H7 (cell line): ENCODE data around the gene ASF1B. TPM values are rescaled to one million over a fixed set of nuclear protein-coding genes. Genes with fewer than 3 reads are reported as not detected.

Experiments
- DNase-seq: peaks from one replicate; pipeline ENCODE4 v3.0.0; 2012
- H3K27me3 ChIP-seq: 2 replicates; pipeline ENCODE4 v1.6.0; 2011; ENCODE audit warnings: mild to moderate bottlenecking, low read length; ENCODE audit not compliant: control insufficient read depth, insufficient read depth
- H3K36me3 ChIP-seq: replicated peaks from 2 replicates; pipeline ENCODE4 v1.5.1; 2011; ENCODE audit warnings: low read length; ENCODE audit not compliant: control insufficient read depth, insufficient read depth
- H3K4me3 ChIP-seq: 2 replicates; pipeline ENCODE4 v1.5.1; 2011; ENCODE audit warnings: low read depth, mild to moderate bottlenecking, control low read depth, low read length, moderate library complexity; ENCODE audit not compliant: insufficient read depth
- total RNA-seq: library from RNA; depleted of rRNA; stranded (reverse); fragments of >200 nt; shearing (Covaris generic); gene quantifications from 2 replicates; pipeline ENCODE4 v1.2.3, GENCODE V29; 2014

The ASF1B gene
- total RNA-seq, 1 experiment from 2014 or later: 76.2 TPM

DNA sequence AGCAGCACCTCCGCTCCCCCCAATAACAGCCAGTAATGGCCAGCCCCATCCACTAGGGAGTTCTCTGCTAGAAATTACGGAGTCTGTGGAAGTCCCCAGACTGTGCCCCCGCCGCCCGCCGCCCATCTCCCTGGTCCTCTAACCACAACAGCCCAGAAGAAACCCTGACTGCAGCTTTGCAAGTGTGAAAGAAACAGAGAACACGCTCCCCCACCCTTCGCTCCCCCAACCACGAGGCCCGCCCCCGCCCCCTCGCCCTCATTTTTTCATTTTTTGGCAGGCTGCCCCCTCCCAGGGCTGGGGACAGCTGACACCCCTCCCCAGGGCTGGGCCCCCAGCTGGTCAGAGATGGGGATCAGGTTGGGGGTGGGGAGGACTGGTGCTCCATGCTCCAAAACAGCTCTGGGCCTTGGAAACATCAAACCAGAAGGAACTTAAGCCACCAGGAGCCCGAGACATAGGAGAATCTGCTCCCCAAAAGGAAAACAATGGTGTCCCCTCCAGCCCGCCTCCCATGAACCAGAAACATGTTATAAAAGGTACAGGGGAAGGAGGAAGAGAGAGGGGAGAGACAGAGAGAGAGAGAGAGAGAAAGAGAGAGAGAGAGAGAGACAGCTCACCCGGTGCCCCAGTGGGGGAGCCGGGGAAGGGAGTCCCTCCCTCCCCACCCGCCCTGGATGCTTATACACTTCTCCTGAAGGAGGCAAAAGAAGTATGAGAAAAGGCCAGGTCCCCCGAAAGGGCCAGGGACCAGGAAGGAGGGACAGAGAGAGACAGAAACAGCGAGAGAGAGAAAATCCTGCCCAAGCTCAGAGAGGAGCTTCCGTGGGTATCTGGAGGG lies 29.8 kb upstream of the ASF1B start:
- Histone ChIP-seq H3K36me3 (peaks cover 25% of the 10 kb centered on the region), H3K27me3 (no peaks in the 10 kb centered on the region), H3K4me3 (no peak overlapping the region)
- DNase-seq: peak; percentile 56

DNA sequence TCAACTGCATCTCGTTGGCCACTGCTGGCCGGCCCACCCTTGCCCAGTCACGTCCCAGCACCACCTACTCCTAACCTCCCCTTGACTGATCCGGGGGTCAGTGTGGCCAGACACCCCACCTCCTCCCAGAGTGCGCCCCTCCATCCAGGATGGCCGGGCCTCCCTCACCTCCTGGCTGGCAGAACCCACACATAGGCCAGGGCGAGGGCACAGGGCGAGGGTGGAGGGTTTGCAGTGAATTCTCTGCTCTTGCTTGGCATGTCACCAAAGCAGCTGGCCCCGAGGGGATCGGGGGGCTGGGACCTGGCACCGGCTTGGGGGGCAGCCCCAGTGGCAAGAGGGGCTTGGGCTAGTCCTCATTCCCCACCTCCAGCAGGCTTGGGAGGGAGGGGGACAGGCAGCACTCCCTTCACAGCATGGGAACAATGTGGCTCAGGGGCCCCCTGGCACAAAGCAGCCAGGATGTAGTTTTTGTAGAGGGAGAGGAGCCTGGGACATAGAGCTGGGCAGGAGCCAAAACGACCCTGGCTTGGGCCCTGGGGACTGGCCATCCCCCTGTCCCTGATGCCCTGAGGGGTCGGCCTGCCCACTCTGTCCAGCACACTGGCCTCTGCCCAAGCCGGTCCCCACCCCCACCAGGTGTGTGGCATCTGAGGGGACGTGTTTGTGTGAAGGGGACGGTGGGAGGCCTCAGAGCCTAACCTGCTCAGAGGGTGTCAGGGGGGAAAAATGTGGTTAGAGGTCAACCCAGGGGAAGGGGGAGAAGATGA lies 28.5 kb upstream of the ASF1B start:
- Histone ChIP-seq H3K4me3 (no peak overlapping the region), H3K27me3 (no peaks in the 10 kb centered on the region), H3K36me3 (peaks cover 14% of the 10 kb centered on the region)
- peak; percentile 59 for DNase-seq

DNA sequence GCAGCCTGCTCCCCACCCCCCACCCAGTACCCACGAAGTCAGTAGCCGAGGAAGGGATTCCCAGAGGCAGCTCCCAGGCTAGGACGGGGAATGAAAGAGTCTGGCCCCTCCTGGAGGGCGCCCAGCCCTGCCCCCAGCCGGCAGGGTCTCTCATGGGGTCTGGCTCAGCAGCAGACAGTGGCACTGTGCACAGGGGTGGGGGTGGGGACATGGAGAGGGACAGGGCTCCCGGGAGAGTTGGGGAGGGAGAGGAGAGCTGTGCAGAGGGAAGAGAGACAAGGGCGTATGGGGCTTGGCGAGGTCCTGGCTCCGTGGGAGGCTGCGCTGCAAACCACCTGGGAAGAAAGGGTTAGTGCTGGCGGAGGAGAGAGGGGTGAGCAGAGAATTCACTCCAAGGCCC lies 27.7 kb upstream of the ASF1B start:
- H3K36me3 ChIP-seq: peaks cover 15% of the 10 kb centered on the region
- no peaks in the 10 kb centered on the region for H3K27me3 ChIP-seq
- no peak overlapping the region for H3K4me3 ChIP-seq
- no peak for DNase-seq

DNA sequence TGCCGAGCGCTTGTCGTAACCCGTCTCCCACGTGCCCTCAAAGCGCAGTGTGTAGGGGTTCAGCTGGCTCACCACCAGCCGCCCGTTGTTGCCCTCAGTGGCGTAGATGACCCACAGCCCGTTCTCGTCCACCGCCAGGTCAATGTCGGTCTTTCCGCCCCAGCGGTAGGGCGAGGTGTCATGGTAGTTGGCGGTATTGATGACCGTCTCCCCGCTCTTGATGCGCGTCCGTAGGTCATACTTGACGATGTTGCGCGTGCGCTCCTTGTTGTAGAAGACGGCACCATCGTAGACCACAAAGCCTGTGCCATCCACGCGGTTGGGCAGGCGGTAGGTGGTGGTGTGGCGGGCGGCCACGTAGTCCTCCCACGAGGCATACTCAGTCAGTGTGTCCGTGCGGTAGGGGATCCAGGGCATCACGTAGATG lies 26.5 kb upstream of the ASF1B start:
- H3K36me3 ChIP-seq: peaks cover 20% of the 10 kb centered on the region
- H3K27me3 ChIP-seq: no peaks in the 10 kb centered on the region
- DNase-seq: no peak
- no peak overlapping the region for H3K4me3 ChIP-seq

DNA sequence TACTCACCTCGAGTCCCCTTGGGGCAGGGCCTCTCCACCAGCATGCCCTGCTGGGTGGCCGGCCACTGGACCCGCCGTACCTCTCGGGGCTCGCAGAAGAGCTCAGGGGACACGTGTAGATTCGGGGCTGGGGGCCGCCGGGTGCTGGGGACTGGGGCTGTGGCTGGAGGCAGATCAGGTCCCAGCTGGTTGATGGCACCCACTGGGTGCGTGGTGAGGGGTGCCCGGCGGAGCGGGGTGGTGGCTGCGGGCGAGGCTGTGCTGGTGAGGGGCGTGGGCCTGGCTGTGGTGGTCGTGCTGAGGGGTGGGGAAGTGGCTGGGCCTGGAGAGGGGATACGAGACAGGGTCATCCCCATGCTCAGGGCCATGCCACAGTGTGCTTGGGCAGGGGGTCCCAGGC lies 24.9 kb upstream of the ASF1B start:
- Histone ChIP-seq H3K27me3 (no peaks in the 10 kb centered on the region), H3K36me3 (peaks cover 33% of the 10 kb centered on the region), H3K4me3 (no peak overlapping the region)
- no peak for DNase-seq

DNA sequence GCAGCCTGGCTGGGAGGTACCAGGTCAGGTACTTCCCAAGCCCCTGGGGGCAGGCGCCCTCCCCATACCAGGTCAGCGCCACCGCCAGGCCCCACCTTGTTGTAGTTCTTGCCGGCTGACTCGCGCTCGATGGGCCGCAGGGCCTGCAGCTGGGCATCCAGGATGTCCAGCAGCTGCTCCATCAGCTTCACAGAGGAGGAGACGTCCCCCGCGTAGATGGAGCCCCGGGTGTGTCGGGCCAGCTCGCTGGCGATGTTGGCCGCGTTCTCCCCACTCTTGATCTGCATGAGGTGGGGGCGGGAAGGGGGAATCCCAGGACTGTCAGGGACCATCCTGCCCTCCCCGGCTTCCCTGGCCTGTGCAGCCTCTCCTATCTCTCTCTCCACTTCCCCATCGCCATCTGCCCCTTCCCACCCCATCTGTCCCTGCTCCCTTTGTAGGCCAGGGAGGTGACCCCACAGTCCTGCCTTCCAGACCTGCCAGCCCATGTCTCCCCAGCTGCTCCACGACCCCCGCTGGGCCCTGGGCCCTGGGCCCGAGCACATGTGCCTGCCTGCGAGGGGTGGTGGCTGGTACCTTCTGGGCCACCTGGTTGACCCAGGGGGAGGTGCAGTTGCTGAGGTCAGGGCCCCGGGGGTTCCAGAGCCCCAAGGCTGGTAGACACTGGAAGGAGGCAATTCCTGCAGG lies 23.8 kb upstream of the ASF1B start:
- H3K4me3 ChIP-seq: no peak overlapping the region
- no peaks in the 10 kb centered on the region for H3K27me3 ChIP-seq
- H3K36me3 ChIP-seq: peaks cover 38% of the 10 kb centered on the region
- peak; percentile 57 for DNase-seq

DNA sequence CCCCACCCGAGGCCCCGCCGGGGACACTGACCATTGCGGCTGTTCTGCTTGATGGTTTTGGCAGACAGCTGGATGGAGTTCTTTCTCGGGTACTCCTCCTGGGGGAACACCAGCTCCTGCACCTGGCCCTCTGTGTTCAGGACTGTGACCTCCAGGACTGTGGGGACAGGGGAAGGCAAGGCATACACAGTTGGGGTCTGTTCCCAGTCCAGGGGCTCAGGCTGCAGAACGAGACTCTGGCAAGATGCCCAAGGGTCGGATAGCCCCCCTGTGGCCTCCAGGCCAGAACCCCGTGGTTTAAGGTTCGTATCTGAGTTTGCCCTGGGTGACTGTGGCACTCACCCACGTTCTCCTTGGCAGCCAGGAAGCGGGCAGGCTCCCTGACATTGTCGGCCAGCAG lies 22.7 kb upstream of the ASF1B start:
- H3K27me3 ChIP-seq: no peaks in the 10 kb centered on the region
- peak; percentile 42 for DNase-seq
- no peak overlapping the region for H3K4me3 ChIP-seq
- H3K36me3 ChIP-seq: peaks cover 41% of the 10 kb centered on the region

DNA sequence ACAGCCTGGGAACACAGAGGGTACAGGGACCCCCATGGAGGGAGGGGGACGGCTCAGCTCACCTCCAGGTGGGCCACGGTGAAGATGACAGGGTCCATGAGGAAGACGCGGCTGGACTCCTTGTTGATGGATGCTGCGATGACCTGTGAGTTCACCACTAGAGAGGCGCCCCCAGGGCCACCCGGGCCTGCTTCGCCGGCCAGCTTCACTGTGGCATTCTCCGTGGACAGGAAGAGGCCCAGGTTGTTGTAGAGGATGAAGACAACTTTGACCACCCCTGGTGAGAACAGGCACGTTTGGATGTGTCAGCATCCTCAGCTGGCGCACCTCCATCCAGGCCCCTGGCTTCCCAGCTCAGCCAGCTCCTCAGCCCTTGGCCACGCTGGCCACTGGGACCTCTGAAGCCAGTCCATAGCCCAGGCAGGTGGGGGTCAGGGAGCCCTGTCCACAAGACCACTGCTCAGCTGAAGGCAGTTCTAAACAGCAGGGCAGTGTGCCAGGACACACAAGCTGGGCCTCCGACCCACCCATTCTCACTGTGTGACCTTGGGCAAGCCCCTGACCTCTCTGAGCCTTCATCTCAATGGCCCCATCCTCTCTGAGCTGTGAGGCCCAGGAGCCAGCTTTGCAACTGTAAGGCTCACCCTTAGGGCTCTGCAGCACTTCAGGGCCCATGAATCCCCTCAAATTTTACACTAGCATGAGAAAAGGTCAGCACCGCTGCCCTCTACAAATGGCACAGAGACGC lies 22.1 kb upstream of the ASF1B start:
- Histone ChIP-seq H3K4me3 (no peak overlapping the region), H3K27me3 (no peaks in the 10 kb centered on the region), H3K36me3 (peaks cover 41% of the 10 kb centered on the region)
- peak; percentile 50 for DNase-seq

DNA sequence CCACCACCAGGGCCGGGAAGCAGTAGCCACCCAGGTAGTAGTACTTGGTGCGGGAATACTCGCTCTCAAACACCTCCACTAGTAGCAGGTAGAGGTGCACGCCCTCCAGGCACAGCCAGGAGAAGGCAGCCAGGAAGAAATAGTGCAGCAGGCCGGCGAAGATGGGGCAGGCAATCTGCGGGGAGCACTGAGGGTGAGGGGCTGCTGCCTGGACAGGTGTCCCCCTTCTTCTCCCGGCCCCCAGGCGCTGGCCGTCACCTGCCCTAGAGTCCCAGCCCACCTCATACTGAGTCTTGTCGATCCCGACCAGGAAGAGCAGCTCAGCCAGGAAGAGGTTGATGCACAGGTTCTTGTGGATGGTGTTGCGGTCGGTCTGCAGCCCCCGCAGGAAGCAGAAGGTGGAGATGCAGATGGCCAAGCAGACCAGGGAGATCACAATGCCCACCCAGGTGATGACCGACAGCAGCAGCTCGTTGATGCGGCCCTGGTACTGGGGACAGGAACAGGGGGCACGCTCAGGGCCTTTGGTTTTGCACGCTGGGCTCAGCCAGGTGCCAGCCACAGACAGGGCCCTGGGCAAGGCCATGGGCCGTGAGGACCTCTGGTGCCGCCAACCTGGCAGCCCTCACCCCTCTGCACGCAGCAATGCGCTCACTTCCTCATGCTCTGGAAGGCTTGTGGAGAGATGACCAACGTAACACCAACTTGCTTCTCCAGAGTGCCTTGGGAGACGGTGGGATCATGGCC lies 20.8 kb upstream of the ASF1B start:
- no peak overlapping the region for H3K4me3 ChIP-seq
- H3K27me3 ChIP-seq: no peaks in the 10 kb centered on the region
- peaks cover 46% of the 10 kb centered on the region for H3K36me3 ChIP-seq
- DNase-seq: peak; percentile 59

DNA sequence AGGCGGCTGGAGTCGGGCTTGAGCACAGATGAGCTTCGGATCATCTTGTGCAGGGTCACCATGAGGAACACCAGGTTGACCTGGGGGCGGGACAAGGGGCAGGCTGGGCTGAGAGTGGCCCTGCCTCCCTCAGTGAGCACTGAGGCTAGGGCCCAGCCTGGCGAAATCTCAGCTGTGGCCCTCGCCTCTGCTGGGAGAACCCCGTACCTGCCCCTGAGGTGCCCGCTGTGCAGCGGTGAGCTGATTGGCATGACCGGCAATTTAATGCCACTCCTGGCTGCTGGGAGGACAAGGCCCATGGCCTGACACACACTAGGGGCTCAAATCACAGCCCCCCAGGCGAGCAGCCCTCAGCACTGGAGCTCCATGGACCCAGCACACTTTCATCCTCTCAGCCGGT lies 19.7 kb upstream of the ASF1B start:
- peak; percentile 48 for DNase-seq
- no peak overlapping the region for H3K4me3 ChIP-seq
- no peaks in the 10 kb centered on the region for H3K27me3 ChIP-seq
- peaks cover 51% of the 10 kb centered on the region for H3K36me3 ChIP-seq

DNA sequence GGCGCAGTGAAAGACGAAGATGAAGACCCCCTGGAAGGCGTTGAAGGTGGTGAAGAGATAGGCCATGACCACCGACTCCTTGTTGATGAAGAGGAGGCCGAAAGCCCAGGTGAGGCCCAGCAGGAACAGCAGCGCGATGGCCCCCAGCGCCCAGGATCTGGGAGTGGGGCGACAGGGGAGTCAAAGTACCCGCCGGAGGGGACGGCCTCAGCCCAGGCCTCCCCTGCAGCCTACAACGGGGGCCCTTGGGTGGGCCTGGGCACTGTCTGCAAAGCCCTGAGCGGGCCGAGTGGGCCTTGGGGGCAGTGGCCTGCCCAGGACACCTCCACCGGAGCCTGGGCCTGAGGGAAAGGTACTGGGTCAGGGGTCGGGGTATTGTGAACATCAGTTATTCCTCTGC lies 19.0 kb upstream of the ASF1B start:
- Histone ChIP-seq H3K36me3 (peaks cover 51% of the 10 kb centered on the region), H3K4me3 (no peak overlapping the region), H3K27me3 (no peaks in the 10 kb centered on the region)
- DNase-seq: peak; percentile 54

DNA sequence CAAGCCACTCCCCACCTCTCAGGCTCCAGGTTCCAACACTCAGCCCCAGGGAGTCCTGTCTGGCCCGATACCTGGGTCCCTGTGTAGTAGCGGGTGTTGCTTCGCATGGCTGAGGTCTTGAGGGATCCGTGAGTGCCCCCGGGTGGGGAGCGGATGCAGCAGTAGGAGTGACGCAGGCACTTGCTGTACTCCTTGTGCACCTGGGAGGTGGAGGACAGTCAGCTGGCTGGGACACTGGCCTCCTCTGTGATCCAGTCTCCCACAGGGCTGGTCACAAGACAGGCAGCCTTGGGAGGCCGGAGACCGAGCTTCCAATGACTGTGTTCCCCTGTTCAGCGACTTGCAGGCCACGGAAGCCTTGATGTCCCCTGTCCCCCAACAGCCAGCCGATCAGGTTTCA lies 16.3 kb upstream of the ASF1B start:
- DNase-seq: no peak
- peaks cover 36% of the 10 kb centered on the region for H3K36me3 ChIP-seq
- no peaks in the 10 kb centered on the region for H3K27me3 ChIP-seq
- H3K4me3 ChIP-seq: no peak overlapping the region

DNA sequence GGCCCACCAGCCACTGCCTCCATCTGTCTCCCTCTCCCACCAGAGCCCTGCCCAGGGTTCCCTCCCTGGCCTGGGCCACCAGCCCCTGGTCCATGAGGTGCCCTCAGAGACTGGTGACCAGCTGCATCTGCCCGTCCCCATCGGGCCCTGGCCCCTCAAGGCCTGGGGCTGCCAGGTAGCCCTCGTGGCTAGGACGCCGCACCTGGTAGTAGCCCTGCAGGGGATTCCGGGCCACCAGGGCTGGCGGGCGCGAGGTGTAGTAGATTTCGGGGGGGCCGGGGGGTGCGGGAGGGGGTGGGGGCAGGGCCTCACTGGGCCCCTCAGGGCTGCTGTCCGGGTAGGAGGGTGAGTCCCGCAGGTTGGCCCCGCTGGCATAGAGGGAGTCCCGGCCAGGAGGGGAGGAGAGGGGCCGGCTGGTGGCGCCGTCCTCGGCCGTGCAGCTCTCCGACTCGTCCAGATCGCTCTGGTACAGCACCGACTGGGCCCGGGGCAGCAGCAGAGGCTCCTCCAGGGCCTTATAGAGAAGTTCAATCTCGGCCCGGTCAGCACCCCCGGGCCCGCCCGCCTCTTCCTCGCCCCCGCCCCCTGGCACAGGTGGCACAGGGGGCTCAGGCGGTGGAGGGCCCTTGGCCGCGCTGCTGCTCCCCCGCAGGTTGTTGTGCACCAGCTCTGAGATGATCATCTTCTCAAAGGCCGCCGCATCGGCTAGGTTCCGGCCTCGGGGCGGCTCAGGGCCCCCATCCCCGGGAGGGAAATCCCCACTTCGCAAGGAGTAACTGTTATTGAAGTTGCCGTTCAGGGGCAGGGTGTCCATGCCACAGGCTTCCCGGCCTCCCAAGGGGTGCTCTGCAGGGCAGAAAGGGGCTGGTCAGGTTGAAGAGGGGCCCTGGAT lies 14.6 kb upstream of the ASF1B start:
- H3K27me3 ChIP-seq: no peaks in the 10 kb centered on the region
- H3K36me3 ChIP-seq: peaks cover 22% of the 10 kb centered on the region
- no peak overlapping the region for H3K4me3 ChIP-seq
- peak; percentile 70 for DNase-seq
